Measurements from ENCODE around the gene RBM26. TPM values are rescaled to one million over a fixed set of nuclear protein-coding genes. Genes with fewer than 3 reads are reported as not detected.

The RBM26 gene
- total RNA-seq, 1 experiment from 2014 or later, result 70.5 TPM

GRCh38 chr13:79447141-79447540, 41.1 kb upstream of the RBM26 start:
- Mint-ChIP-seq H3K27me3 (ENCODE audit: low read depth) (no peaks in the 10 kb centered on the region), H3K27ac (no peak overlapping the region), H3K36me3 (ENCODE audit: insufficient read depth in 1 of 3, low read depth in 3 of 3) (no peaks in the 10 kb centered on the region), H3K9me3 (no peaks in the 10 kb centered on the region), H3K4me3 (no peak overlapping the region), H3K4me1 (peaks cover 14 to 23% of the 10 kb centered on the region in 2 experiments)
- H3K14ac ChIP-seq (ENCODE audit: insufficient read depth, low read length), result no peak overlapping the region
- no peaks in the 10 kb centered on the region for H4K20me1 ChIP-seq (ENCODE audit: control insufficient read depth, insufficient read depth, insufficient read length)
- no peak overlapping the region for H4K5ac ChIP-seq (ENCODE audit: insufficient read length, low read depth, low read length)
- no peaks in the 10 kb centered on the region for H3K79me2 ChIP-seq (ENCODE audit: insufficient read depth, low read length)
- no peaks in the 10 kb centered on the region for H3K23me2 ChIP-seq (ENCODE audit: insufficient read length, low read depth, low read length, poor library complexity, severe bottlenecking)
- TF ChIP-seq, protein P1, sequence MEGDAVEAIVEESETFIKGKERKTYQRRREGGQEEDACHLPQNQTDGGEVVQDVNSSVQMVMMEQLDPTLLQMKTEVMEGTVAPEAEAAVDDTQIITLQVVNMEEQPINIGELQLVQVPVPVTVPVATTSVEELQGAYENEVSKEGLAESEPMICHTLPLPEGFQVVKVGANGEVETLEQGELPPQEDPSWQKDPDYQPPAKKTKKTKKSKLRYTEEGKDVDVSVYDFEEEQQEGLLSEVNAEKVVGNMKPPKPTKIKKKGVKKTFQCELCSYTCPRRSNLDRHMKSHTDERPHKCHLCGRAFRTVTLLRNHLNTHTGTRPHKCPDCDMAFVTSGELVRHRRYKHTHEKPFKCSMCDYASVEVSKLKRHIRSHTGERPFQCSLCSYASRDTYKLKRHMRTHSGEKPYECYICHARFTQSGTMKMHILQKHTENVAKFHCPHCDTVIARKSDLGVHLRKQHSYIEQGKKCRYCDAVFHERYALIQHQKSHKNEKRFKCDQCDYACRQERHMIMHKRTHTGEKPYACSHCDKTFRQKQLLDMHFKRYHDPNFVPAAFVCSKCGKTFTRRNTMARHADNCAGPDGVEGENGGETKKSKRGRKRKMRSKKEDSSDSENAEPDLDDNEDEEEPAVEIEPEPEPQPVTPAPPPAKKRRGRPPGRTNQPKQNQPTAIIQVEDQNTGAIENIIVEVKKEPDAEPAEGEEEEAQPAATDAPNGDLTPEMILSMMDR (conservative IDR thresholded peaks at IDR 0.05), result no peak
- no peak overlapping the region for H2AK5ac ChIP-seq (ENCODE audit: insufficient read length, low read length)
- H2BK15ac ChIP-seq (ENCODE audit: low read depth, low read length), result no peak overlapping the region
- no peak overlapping the region for H2BK5ac ChIP-seq (ENCODE audit: insufficient read length, low read length)
- H3K4me1 ChIP-seq (ENCODE audit: insufficient read depth, low read length), result no peaks in the 10 kb centered on the region; the same call in 1 of the 2 replicates
- no peaks in the 10 kb centered on the region for H3K79me1 ChIP-seq (ENCODE audit: insufficient read depth, low read depth, low read length, poor library complexity, severe bottlenecking)
- H2BK12ac ChIP-seq (ENCODE audit: insufficient read length, low read depth, low read length), result no peak overlapping the region
- no peak overlapping the region for H3K4me2 ChIP-seq (ENCODE audit: insufficient read depth, insufficient read length, low read length)
- DNase-seq, result no peak
- no CpG with 5 or more reads among the region's 4 CpGs for WGBS (ENCODE audit: extremely low coverage, insufficient read length, low lambda C conversion rate)
- no peak overlapping the region for H3K56ac ChIP-seq (ENCODE audit: insufficient read length, low read depth, low read length)
- H4K91ac ChIP-seq (ENCODE audit: insufficient read length, low read depth, low read length), result no peak overlapping the region
- no peak overlapping the region for H3T11ph ChIP-seq (ENCODE audit: low read length)
- no peak overlapping the region for H3K23ac ChIP-seq (ENCODE audit: insufficient read length, low read depth, low read length)
- H3K18ac ChIP-seq (ENCODE audit: insufficient read length, low read depth, low read length), result no peak overlapping the region
- no peaks in the 10 kb centered on the region for H3K27me3 ChIP-seq (ENCODE audit: insufficient read depth, low read length)
- H2AFZ ChIP-seq (ENCODE audit: low read length), result no peak overlapping the region
- H3K9me3 ChIP-seq (ENCODE audit: control insufficient read depth, low read depth, low read length), result no peaks in the 10 kb centered on the region
- H3K27ac ChIP-seq (ENCODE audit: insufficient read length, low read depth, low read length), result no peak overlapping the region
- H2BK120ac ChIP-seq (ENCODE audit: low read depth, low read length, poor library complexity, severe bottlenecking), result no peak overlapping the region
- no peak overlapping the region for H2BK20ac ChIP-seq (ENCODE audit: low read depth, low read length, poor library complexity, severe bottlenecking)
- no peak overlapping the region for H3K4ac ChIP-seq (ENCODE audit: low read depth, low read length)
- H3K9ac ChIP-seq (ENCODE audit: extremely low read depth, insufficient read length, low read length), result no peak overlapping the region
- no peak overlapping the region for H4K8ac ChIP-seq (replicated peaks; ENCODE audit: insufficient read length, low read depth, low read length)
